IPS-20b (cell line): Measurements from ENCODE around the gene REN.

Experiments
- H3K27ac ChIP-seq: one replicate; pipeline ENCODE4 v1.5.1; 2013; ENCODE audit warnings: low read length
- H3K27me3 ChIP-seq: 2 replicates; pipeline ENCODE4 v1.6.1; 2013; ENCODE audit warnings: mild to moderate bottlenecking, low read length, inconsistent platforms; ENCODE audit not compliant: insufficient read depth
- H3K36me3 ChIP-seq: 2 replicates; pipeline ENCODE4 v1.6.1; 2013; ENCODE audit warnings: low read depth, mild to moderate bottlenecking, inconsistent platforms, low read length, moderate library complexity; ENCODE audit not compliant: insufficient read depth
- H3K4me1 ChIP-seq: 2 replicates; pipeline ENCODE4 v1.6.1; 2013; ENCODE audit warnings: mild to moderate bottlenecking, control low read depth, inconsistent platforms, low read length, moderate library complexity; ENCODE audit not compliant: insufficient read depth
- H3K4me3 ChIP-seq: 2 replicates; pipeline ENCODE4 v1.5.1; 2013; ENCODE audit warnings: mild to moderate bottlenecking, low read length, inconsistent platforms
- H3K9ac ChIP-seq: 2 replicates; pipeline ENCODE4 v1.6.1; 2013; ENCODE audit warnings: low read depth, mild to moderate bottlenecking, inconsistent platforms, low read length, moderate library complexity
- H3K9me3 ChIP-seq: 2 replicates; pipeline ENCODE4 v1.6.1; 2013; ENCODE audit warnings: mild to moderate bottlenecking, low read depth, low read length, inconsistent platforms; ENCODE audit not compliant: insufficient read depth

REN gene

GRCh38 chr1:204169858-204170257 lies 3.7 kb upstream of the REN start:
- no peaks in the 10 kb centered on the region for H3K4me1 ChIP-seq
- no peak overlapping the region for H3K9ac ChIP-seq
- H3K27me3 ChIP-seq: peaks cover 4% of the 10 kb centered on the region; the same call in 1 of the 2 replicates
- peaks cover 26% of the 10 kb centered on the region for H3K9me3 ChIP-seq
- no peak overlapping the region for H3K27ac ChIP-seq
- no peaks in the 10 kb centered on the region for H3K36me3 ChIP-seq
- no peak overlapping the region for H3K4me3 ChIP-seq

GRCh38 chr1:204167730-204168129 lies 1.6 kb upstream of the REN start:
- Histone ChIP-seq H3K36me3 (no peaks in the 10 kb centered on the region), H3K9ac (no peak overlapping the region), H3K9me3 (peaks cover 26% of the 10 kb centered on the region), H3K27me3 (no peaks in the 10 kb centered on the region), H3K4me1 (no peaks in the 10 kb centered on the region), H3K27ac (no peak overlapping the region), H3K4me3 (no peak overlapping the region)

DNA sequence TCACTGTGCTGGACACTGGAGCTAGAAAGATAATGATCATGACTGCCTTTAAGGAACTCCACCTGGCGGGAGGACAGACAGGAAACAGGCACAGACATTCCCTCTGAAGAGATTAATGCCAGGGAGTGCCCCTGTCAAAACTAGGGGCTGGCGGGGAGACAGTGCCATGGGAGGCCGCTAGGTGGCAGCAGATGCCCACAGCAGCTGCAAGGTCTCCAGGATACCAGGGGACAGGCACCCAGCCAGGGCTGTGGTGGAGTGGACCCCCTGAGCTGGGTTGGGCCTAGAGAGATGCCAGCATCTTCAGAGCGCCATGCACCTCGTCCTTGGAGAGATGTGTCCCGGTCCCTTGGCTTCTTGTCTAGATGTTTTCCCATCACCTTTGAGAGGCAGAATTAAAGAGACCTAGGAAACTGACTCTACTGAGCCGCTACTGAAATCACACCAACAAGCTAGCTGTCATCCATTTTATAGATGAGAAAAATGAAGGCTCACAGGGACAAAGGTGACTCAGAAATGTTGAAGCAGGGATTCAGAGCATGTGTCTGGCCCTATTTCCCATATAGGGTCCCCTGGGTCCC lies 3.6 kb downstream of the REN start:
- Histone ChIP-seq H3K36me3 (no peaks in the 10 kb centered on the region), H3K4me3 (no peak overlapping the region), H3K9me3 (no peaks in the 10 kb centered on the region; the same call in 1 of the 2 replicates), H3K9ac (no peak overlapping the region), H3K4me1 (no peaks in the 10 kb centered on the region), H3K27ac (no peak overlapping the region), H3K27me3 (0 out of 2 replicates have a peak, but pooled peaks cover 10% of the 10 kb centered on the region)

DNA sequence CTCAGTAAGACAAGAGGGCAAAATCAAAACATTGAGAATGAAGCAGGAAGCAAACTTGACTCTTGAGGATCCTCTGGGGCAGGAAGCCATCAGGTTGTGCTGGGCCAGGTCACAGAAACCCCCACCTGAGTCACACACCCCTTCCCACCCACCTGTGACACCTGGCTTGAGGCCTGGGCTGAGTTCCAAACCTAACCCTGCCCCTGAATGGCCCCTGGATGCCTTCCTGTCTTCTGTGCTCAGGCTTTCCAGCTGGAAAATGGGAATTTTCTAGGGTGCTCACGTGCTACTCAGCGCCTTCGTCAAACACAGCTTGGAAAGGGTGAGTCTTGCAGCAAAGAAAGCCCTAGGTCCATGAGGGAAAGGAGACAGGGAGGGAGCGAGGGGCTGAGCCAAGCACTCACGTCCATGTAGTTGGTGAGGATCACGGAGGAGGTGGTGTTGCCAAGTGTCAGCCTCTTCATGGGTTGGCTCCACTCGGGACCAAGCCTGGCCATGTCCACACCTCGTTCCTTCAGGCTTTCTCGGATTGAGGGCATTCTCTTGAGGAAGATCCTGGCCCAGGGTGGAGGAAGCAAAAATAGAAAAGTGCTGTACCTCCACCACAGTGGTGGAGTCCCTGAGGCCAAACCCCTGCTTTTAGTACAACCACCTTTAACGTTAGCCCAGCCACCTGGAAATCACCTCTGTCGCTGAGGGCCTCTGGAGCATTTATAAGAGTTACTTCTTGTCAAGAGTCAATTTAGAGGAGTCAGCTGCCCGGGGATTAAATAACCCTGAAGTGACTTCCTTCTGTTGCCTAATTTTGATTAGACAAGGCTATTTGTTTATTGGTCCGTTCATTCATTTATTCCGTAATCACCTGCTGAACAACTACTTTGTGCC lies 4.3 kb downstream of the REN start:
- Histone ChIP-seq H3K27ac (no peak overlapping the region), H3K36me3 (no peaks in the 10 kb centered on the region), H3K9ac (no peak overlapping the region), H3K9me3 (no peaks in the 10 kb centered on the region), H3K4me1 (no peaks in the 10 kb centered on the region), H3K27me3 (peaks cover 10% of the 10 kb centered on the region; the same call in 1 of the 2 replicates), H3K4me3 (no peak overlapping the region)

DNA sequence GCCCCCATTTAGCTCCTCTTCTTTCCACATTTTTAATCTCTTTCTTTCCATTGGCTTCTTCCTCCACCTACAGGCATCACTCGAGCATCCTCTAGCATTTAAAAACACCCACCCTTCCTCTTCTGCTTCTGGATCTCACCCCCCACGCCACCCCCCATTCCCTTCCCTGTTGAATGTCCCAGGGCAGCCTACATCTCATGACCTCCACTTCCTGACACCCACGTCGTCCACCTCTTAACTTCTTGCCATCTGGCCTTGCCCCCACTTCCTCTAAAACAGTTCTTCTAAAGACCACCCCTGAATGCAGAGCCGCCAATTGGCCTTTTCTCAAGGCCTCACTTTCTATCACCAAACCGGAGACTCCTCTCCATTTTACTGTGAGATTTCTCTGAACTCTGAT lies 8.2 kb downstream of the REN start:
- H3K27ac ChIP-seq: no peak overlapping the region

DNA sequence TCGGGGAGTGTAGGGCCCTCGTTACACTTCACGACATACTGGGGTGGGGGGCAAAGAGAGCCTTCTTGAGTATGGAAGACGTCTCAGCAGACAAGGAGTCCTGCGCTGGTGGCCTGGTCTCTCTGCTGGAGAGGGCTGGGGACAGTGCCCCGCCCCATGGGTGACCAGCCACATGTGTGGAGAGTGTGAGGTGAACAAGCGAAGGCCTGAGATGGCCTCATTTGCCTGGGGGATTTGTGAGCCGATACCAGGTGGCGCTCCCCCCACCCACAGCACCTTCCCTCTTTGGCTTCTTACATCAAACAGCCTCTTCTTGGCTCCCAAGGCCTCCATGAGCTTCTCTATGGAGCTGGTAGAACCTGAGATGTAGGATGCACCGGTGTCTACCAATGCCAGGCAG lies 10.3 kb downstream of the REN start:
- no peaks in the 10 kb centered on the region for H3K4me1 ChIP-seq
- H3K27ac ChIP-seq: no peak overlapping the region
- no peak overlapping the region for H3K4me3 ChIP-seq
- no peaks in the 10 kb centered on the region for H3K36me3 ChIP-seq
- H3K9me3 ChIP-seq: no peaks in the 10 kb centered on the region
- peaks cover 32% of the 10 kb centered on the region for H3K27me3 ChIP-seq
- H3K9ac ChIP-seq: no peak overlapping the region

More for the DNA sequence above, 8.2 kb downstream of the REN start:
- no peaks in the 10 kb centered on the region for H3K4me1 ChIP-seq
- H3K9me3 ChIP-seq: no peaks in the 10 kb centered on the region
- peaks cover 18% of the 10 kb centered on the region for H3K27me3 ChIP-seq
- no peak overlapping the region for H3K4me3 ChIP-seq
- H3K9ac ChIP-seq: no peak overlapping the region
- H3K36me3 ChIP-seq: no peaks in the 10 kb centered on the region

GRCh38 chr1:204154568-204155255 lies 11.4 kb downstream of the REN start:
- Histone ChIP-seq H3K27ac (no peak overlapping the region), H3K27me3 (peaks cover 34% of the 10 kb centered on the region), H3K9ac (no peak overlapping the region), H3K4me1 (no peaks in the 10 kb centered on the region), H3K36me3 (no peaks in the 10 kb centered on the region), H3K4me3 (no peak overlapping the region), H3K9me3 (no peaks in the 10 kb centered on the region)

GRCh38 chr1:204153667-204154066 lies 12.5 kb downstream of the REN start:
- no peaks in the 10 kb centered on the region for H3K36me3 ChIP-seq
- no peaks in the 10 kb centered on the region for H3K9me3 ChIP-seq
- peaks cover 2% of the 10 kb centered on the region for H3K4me1 ChIP-seq
- H3K27me3 ChIP-seq: peaks cover 39% of the 10 kb centered on the region
- no peak overlapping the region for H3K27ac ChIP-seq
- no peak overlapping the region for H3K4me3 ChIP-seq
- H3K9ac ChIP-seq: no peak overlapping the region

DNA sequence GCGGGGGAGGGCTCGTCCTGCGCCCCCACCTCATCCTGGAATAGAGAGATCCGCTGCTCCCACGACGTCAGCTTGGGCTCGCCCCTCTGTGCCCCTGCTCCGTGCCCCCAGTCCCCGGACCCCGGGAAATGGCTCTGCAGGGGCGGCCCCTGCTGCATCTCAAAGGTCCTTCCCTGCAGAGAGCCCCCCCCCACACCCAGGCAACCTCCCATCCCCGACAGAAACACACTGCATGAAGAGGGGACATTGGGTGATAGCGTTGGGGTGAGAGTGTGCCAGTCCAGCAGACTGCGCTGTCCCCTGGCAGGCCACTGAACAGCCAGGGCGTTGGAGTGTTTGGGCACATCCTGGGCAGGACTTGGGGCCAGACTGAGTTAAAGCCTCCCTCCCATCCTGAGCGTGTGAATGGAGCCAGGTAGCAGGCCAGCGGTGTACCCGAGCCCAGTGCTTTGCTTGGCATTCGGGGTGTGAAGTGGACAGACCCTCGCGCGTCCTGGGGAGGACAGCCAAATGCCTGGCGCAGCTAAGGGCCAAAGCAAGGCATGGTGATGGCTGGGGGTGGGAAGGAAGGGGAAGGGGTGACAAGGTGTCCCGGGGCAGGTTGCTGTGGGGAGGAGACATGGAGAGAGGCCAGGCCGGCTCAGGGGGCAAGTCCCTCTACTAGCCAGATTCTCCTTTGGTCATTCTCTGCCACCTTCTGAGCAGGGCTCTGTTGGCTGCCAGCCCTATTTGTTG lies 13.7 kb downstream of the REN start:
- H3K9me3 ChIP-seq: no peaks in the 10 kb centered on the region
- no peak overlapping the region for H3K27ac ChIP-seq
- peaks cover 39% of the 10 kb centered on the region for H3K27me3 ChIP-seq
- no peaks in the 10 kb centered on the region for H3K36me3 ChIP-seq
- H3K9ac ChIP-seq: peak overlapping the region; percentile 55; the same call in 1 of the 2 replicates
- peaks cover 14% of the 10 kb centered on the region for H3K4me1 ChIP-seq
- peak overlapping the region; percentile 55 for H3K4me3 ChIP-seq

GRCh38 chr1:204151552-204152309 lies 14.4 kb downstream of the REN start, which contains the start of gene ETNK2:
ETNK2 (minus strand) TSS chr1:204152044; CDS start chr1:204151852, 192 bp downstream.
- H3K27me3 ChIP-seq: peaks cover 39% of the 10 kb centered on the region
- H3K9me3 ChIP-seq: no peaks in the 10 kb centered on the region
- H3K4me3 ChIP-seq: peak within 1 kb of the TSS; percentile 75
- H3K4me1 ChIP-seq: peaks cover 19% of the 10 kb centered on the region
- peak within 1 kb of the TSS; percentile 55; the same call in 1 of the 2 replicates for H3K9ac ChIP-seq
- no peak within 1 kb of the TSS for H3K27ac ChIP-seq
- no peaks in the 10 kb centered on the region for H3K36me3 ChIP-seq
